GM21381 (cell line): Measurements from ENCODE around the gene PLEKHS1.
"Not testable (repeated sequence)": the region's sequence is repeated elsewhere in the genome, so short reads cannot be mapped to it uniquely, and the experiment has no call there.

Experiments
- ATAC-seq: cut with Tn5 transposase; IDR thresholded peaks from one replicate; pipeline ENCODE4 v1.9.1; 2021; ENCODE audit warnings: mild to moderate bottlenecking, moderate library complexity; ENCODE audit not compliant: unreplicated experiment

The PLEKHS1 gene

DNA sequence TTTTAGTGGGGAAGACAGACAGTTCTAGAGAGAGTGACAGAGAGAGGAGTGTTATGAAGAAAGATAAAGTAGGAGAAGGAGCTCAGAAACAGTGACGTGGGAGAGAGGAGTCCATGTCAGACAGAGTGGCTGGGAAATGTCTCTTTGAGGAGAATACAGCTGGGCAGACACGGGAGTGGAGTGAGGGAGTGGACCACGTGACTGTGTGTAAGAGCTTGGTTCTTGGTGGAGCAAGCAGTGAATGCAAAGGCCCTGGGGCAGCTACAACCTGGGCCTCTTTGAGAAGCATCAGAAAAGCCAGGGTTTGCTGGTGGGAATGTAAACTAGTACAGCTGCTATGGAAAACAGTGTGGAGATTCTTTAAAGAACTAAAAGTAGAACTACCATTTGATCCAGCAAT is 11.9 kb upstream of the PLEKHS1 start:
- ATAC-seq = no peak

DNA sequence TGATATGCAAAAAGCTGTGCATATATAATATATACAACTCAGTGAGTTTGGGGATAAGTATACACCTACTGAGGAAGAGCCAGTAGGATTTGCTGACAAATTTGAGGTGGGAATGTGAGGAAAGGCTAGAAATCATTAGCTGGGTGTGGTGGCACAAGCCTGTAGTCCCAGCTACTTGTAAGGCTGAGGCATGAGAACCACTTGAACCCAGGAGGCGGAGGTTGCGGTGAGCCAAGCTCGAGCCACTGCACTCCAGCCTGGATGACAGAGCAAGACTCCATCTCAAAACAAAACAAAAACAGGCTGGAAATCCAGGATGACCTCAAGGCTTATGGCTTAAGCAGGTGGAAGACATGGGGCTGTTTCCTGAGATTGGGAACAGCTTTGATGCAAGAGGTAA is 10.6 kb upstream of the PLEKHS1 start:
- no peak for ATAC-seq

DNA sequence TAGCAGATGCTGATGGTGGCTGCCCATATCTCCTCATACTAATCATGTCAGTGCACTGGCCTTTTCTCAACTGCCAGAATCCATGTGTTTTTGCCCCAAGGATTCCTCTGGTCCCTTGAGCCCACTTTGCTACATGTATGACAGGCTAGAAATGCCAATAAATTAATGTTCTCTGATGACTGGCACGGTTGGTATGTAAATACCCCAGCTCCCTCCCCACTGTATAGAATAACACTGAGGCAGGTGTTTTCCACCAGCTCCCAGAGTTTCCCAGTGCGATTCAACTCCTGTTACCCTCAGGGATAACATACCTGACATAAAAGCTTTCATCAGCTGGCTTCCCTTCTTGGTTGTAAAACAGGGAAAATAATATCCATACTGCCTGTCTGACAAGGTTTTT is 9.0 kb upstream of the PLEKHS1 start:
- no peak for ATAC-seq

DNA sequence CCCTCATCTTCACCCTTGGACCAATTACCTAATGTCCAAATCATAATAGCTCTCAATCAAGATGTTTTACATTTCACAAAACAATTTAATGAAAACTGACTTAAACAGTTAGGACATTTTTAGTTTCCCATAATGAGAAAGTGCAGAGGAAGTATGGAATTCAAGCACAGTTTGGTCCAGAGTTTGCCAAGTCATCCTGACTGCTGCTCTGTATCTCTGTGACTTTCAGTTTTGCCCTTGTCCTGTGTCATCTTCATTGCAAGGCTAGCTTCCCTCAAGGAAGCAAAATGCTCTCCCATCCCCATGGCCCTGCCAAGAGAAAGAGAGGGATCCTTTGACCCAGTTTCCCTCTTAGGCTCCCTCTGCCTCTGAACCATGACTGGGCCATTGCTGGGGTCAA is 7.9 kb upstream of the PLEKHS1 start:
- no peak for ATAC-seq

DNA sequence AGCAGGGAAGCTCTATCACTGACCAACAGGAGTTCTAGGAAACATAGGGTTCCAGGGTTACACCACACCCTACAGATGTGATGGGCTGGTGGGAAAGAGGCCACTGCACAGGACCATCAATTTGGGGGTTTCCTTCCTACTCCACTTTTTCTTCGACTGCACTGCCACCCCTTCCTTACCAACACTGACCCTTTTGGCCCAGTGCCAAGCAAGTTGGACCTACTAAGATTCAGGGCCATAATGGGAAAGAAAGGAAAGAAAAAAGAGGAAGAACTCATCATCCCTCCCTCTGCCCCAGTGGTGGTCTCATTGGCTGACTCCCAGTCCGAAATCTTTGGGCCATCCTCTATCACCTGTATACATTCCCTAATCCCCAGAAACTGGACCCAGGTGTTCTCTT is 6.1 kb upstream of the PLEKHS1 start:
- ATAC-seq = no peak

DNA sequence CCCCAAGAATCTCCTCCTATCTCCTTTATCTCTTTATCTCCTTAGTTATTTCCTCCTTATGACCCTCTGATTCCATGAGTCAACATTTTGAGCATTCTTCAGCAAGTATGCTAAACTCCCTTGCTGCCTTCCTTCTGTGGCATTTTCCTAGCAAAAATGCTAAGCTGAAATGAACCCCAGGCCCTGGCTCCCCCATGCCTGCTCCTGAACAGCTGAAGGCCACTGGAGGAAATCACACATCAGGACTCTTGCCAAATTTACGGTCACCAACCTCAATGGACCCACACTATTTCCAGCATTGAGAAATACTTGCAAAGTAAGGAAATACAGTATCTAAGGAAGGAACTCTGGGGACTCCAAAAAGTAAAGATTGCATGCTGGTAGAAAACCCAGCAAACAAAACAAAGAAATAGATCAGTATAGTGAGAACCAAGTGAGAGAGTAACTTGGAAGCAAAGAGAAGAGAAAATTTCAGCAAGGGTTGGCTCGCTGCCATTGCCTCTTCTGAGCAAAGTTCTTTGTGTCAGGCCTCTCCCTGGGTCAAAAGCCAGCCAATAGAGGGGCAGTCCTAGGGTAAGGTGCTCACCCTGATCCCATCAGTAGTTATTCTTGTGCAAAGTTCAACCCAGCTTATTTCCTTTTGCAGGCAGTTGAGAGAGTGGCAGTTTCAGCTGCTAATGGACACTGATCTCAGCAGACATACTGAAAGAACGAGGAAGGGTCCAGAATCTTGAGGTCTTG is 5.1 kb upstream of the PLEKHS1 start:
- ATAC-seq = no peak

DNA sequence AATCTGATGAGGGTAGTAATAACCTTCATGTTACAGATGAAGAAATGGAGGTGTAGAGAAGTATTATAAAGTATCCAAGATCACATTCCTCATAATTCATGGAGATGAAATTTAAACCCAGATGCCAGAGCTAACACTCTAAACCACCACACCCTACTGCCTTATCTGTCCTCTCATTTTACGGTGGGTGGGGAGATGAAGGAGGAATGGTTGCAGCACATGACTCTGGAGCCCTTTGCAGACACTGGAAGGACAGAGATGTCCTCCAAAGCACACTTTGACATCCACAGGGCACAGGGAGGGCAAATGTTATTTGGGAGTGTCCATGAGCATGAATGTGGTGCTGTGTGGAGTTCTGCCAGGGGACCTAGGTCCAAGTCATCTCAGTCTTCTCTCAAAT is 1.1 kb downstream of the PLEKHS1 start:
- no peak for ATAC-seq

DNA sequence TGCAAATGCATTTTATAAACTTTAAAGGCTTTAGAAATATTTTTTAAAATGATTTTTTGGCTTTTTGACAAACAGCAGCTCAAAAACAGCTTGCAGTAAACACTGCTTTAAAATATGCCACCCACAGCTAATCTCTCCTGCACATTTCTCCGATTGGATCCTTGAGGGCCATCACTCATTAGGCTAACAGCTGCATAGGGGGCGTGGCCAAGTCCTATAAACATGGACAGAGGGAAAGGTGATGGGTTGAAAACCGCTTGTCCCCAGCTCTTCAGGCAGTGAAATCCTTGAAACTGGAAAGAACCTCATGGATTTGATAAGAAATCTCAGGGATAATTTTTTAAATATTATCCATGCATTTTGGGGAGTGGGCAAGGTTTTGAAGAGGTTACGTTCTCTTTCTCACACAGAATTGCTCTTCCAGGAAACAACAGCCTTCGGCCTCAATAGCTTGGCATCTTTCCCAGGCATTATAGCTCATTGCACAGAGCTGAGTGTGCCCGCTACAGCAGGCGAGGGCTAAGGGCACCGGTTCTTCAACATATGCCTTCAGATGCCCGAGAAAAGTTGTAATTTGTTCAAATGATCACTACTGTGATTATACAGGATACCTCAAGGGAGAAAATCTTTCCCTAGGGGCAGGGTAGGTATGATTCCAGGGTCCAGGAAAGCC is 1.7 kb downstream of the PLEKHS1 start:
- no peak for ATAC-seq

DNA sequence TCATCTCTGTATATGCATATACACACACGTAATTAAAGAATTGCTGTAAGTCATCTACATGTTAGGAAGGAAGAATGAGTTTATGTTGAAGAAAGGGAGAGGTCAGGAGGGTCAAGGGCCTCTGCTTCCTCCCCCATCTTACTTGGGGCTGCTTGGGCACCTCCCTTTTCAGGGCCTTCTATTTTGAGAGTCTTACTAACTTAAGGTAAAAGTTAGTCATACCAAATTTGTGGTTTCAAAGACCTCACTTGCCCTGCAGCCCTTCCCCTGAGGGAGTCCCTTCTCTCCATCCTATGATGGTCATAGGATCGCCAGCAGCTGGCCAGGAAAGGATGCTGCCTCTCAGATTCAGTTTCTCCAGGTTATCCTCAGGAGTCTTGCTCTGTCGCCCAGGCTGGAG is 2.6 kb downstream of the PLEKHS1 start:
- ATAC-seq = no peak

DNA sequence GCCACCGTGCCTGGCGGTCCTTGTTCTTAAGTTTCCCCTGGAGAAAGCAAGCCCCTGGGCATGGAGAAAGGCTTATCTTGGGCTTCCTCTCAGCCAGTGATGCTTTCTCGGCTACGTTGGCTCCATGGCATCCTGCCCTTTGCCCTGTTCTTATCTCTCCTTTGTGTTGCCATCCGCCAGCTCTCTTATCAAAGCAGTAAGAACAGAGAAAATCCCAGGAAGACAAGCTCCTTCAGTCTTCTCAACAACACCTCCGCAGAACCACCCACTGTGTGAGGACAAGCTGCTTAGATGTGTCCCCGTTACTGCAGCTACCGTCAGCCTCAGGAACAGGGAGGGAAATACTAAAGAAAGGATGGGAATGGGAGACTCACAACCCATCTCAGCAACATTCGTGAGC is 3.3 kb downstream of the PLEKHS1 start:
- ATAC-seq = no peak

DNA sequence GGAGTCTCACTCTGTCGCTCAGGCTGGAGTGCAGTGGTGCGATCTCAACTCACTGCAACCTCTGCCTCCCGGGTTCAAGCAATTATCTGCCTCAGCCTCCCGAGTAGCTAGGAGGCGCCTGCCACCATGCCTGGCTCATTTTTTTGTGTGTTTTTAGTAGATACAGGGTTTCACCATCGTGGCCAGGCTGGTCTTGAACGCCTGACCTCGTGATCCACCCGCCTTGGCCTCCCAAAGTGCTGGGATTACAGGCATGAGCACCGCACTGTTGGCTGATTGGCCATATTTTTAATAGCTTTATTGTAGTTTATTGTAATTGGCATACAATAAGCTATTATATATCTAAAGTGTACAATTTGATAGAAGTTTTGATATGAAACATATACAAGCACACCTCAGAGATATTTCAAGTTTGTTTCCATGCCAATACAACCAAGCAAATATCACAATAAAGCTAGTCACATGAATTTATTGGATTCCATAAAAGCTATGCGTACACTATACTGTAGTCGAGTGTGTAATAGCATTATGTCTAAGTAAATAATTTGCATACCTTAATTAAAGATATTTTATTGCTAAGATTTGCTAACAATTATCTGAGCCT is 5.6 kb downstream of the PLEKHS1 start:
- ATAC-seq = no peak

DNA sequence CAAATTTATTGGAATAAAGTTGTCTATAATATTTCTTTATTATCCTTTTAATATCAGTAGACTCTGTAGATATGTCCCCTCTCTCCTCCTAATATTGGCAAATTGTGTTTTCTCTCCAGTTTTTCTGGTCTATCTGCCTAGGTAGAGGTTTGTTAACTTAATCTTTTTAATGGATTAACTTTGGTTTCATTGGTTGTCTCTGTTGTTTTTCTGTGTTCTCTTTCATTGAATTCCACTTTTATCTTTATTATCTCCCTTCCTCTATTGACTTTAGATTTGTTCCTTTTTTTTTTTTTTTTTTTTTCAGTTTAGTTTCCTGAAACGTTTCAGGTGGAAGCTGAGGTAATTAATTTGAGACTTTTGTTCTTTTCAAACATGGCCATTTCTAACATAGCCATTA is 10.6 kb downstream of the PLEKHS1 start:
- no peak for ATAC-seq

DNA sequence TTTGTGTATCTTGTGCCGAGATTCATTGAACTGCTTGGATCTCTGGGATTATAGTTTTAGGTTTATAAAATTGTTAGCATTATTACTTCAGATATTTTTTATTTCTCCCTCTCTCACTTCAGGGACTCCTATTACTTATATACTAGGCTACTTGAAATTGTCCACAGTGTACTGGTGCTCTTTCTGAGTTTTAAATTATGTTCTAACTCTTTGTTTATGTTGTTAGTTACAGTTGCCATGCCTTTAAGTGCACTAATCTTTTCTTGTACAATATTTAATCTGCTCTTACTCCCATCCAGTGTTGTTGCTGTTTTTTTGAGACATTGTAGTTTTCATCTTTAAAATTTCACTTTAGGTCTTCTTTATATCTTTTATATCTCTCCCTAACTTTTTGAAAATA is 13.1 kb downstream of the PLEKHS1 start:
- no peak for ATAC-seq

DNA sequence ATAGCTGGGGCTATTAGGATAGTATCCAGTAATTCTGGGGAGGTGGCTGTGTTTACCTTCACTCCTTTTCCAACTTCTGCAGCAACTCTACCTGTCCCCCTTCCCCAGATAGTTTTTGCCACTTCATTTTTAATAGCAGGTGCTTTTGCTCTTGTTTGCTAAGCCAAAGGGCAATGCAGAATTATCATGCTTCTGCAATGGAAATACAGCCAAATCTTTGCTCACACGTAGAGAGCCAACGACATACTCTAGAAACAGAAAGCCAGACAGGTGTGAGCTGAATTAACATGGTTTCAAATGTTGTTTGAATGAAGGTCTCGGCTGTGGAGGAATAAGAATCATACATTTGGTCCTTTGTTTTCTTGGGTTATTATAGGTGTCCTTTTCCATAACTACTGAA is 14.4 kb downstream of the PLEKHS1 start:
- no peak for ATAC-seq

DNA sequence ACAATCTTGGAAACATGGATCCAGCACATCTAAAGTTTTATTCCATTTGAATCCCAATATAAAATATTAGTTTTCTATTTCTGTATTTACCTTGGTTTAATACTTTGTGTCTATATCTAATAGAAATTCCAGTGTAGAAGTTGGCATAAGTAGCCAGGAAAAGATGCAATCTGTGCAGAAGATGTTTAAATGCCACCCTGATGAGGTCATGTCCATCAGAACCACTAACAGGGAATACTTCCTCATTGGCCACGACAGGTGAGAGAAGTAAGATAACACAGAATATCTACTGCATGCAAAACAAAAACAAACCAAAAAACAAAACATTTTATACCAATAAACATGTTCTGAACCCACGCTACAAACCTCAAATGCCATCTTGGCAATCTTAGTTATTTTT is 15.7 kb downstream of the PLEKHS1 start:
- no peak for ATAC-seq

DNA sequence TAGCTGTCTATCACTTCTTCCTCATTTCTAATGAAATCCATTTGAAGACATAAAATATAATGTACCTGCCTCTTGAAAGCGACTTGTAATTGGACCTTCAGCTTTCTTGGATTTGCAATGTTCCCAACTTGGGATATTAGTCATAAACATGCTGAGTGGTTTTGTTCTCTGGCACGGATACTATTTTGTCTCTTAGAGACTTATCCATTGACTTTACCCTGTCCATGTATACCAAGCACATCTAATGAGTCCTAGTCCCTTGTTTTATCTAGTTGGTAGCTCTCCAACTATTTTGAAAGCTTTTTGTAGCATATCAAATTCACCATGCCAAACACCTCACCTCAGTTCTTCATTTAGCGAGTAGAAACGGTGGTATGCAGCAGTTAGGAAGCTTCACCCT is 18.9 kb downstream of the PLEKHS1 start:
- ATAC-seq = no peak

DNA sequence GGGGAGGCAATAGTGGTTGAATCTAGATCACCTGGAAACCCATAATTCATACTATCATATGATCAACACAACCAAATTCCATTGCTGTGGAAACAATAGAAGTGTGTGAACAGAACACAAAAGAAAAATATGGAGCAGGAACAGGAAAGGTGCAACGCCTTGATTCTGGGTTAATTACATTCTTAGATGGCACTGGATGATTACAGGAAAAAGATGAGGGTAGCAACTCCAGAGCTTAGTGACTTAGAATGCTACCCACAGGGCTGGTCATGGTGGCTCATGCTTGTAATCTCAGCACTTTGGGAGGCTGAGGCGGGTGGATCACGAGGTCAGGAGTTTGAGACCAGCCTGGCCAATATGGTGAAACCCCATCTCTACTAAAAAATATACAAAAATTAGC is 19.6 kb downstream of the PLEKHS1 start:
- not testable (repeated sequence) for ATAC-seq

DNA sequence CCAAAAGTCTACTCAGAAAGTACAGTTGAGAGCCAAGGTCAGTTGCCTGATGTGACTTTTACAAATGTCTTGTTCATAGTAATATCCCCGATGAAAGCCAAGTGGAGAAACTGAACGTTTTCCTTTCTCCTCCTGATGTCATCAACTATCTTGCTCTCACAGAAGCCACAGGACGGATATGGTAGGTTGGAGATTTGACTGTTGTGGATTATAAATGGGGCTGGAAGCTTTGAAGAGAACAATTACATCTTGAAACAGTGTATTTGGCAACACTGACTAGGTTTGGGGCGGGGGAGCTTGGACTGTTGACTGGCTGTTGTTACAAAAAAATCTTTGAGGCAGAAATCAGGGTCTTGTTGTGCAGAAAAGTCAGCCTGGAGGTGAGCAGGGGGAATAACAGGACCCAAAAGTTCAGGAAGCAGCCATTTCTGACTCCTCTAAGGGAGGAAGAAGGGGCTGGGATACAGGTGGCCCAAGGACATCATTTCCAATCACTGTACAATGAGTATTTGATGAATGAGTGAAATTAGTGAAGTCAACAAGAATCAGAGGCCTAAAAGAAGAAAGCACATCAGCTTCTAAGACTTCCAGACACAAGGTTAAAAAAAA is 24.3 kb downstream of the PLEKHS1 start:
- ATAC-seq = no peak

DNA sequence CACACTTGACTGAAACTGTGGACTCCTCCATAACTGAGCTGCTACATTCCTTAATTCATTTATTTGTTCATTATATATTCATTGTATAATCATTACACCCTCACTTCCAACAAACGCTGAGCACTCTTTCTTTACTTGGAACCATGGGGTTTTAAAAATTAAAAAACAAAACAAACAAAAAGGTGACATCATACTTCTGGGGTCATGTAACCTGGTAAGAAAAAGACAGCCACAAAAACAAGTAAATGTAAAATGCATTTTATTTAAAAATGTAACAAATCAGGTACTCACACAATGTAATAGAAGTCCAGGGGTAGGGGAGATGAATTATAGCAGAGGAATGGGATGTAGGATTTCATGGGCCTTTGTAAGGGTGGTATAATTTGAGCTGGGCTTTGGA is 25.1 kb downstream of the PLEKHS1 start:
- no peak for ATAC-seq

DNA sequence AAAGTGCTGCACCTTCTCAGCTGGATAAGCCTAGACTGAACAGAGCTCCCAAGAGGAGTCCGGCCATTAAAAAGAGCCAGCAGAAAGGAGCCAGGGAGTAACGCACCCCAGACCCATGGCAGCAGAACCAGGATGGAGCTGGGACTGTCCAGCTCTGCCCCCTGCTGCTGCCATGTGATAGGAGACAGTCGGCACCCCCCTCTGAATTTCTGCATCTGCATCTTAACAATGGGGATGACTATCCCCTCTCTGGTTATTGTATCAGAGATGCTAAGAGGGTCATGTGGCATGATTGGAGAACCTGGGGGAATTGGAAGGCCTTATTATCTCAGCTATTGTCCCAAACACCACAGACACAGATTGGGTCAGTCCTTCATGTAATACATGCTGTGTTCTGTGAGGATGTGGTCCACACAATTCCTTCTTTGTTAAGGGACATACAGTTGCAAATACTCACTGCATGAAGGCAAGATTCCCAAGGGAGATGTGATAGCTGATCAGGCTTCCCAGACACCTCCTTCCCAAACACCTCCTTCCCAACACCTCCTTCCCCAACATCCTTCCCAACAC is 29.3 kb downstream of the PLEKHS1 start:
- ATAC-seq = no peak

DNA sequence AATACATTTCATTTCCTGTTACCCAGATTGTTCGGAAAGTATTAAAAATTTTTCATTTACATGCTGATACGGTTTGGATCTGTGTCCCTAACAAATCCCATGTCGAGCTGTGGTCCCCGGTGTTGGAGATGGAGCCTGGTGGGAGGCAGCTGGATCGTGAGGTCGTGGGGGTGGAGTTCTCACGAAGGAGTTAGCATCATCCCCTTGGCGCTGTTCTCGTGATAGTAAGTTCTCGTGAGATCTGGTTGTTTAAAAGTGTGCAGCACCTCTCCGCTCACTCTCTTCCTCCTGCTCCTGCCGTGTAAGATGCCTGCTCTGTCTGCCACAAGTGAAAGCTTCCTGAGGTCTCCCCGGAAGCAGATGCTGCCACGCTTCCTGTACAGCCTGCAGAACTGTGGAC is 30.9 kb downstream of the PLEKHS1 start:
- no peak for ATAC-seq
